Hepatocyte (in vitro differentiated cells): ENCODE results near the gene HLA-F.

Experiments used
- EZH2 ChIP-seq: fragments of 200-600 bp; sonication (generic); IDR thresholded peaks from 2 replicates; pipeline ENCODE4 v1.6.1; 2016; ENCODE audit warnings: antibody characterized with exemption, mild to moderate bottlenecking, borderline replicate concordance
- EZH2phosphoT487 ChIP-seq: fragments of 200-600 bp; sonication (generic); IDR thresholded peaks from one replicate; pipeline ENCODE4 v1.6.1; 2018; ENCODE audit warnings: antibody characterized with exemption, mild to moderate bottlenecking, low read depth, moderate library complexity; ENCODE audit not compliant: unreplicated experiment, severe bottlenecking
- TF ChIP-seq, protein P1 (sequence below): fragments of 200-600 bp; sonication (generic); IDR thresholded peaks from 2 replicates; pipeline ENCODE4 v1.5.1; 2016; ENCODE audit warnings: antibody characterized with exemption, mild to moderate bottlenecking; ENCODE audit not compliant: poor library complexity

DNA sequence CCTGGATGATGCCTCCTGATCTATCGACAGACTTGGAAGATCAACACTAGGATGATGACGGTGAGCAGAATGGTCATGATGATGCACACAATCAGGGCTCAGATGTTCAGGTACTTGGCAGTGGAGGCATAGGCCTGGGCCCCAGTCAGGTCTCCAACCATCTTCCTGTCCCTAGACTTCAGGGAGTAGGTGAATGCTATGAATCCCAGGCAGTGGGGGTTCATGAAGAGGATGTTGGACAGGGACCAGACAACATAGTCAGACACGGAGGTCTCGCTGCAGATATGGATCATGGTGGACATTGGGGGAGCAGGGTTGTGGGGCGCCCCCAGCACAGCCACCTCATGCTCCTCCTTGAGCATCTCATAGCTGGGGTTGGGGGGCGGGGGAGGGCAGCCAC, 27.5 kb downstream of the HLA-F start:
- TF ChIP-seq, protein P1, sequence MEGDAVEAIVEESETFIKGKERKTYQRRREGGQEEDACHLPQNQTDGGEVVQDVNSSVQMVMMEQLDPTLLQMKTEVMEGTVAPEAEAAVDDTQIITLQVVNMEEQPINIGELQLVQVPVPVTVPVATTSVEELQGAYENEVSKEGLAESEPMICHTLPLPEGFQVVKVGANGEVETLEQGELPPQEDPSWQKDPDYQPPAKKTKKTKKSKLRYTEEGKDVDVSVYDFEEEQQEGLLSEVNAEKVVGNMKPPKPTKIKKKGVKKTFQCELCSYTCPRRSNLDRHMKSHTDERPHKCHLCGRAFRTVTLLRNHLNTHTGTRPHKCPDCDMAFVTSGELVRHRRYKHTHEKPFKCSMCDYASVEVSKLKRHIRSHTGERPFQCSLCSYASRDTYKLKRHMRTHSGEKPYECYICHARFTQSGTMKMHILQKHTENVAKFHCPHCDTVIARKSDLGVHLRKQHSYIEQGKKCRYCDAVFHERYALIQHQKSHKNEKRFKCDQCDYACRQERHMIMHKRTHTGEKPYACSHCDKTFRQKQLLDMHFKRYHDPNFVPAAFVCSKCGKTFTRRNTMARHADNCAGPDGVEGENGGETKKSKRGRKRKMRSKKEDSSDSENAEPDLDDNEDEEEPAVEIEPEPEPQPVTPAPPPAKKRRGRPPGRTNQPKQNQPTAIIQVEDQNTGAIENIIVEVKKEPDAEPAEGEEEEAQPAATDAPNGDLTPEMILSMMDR = no peak
- no peak for TF ChIP-seq EZH2
- TF ChIP-seq EZH2phosphoT487 = no peak
